HG03108 (cell line): ENCODE data around the gene TMEM174.

ENCODE experiments used
- ATAC-seq: cut with Tn5 transposase; IDR thresholded peaks from one replicate; pipeline ENCODE4 v1.9.1; 2021; ENCODE audit warnings: moderate library complexity; ENCODE audit not compliant: unreplicated experiment

TMEM174 gene

GRCh38 chr5:73172951-73173350, at the start of gene TMEM174:
Gene TMEM174, plus strand, starts transcription at chr5:73173193. Its CDS starts 51 bp downstream, at chr5:73173244.
- no peak for ATAC-seq

GRCh38 chr5:73125289-73125688, 47.7 kb upstream of the TMEM174 start:
- ATAC-seq, result no peak

GRCh38 chr5:73126381-73126780, 46.6 kb upstream of the TMEM174 start:
- no peak for ATAC-seq

- no peak for ATAC-seq
Measured at GRCh38 chr5:73126957-73127356, 46.0 kb upstream of the TMEM174 start.

GRCh38 chr5:73129143-73129542, 43.9 kb upstream of the TMEM174 start:
- ATAC-seq, result no peak

- no peak for ATAC-seq
Measured at GRCh38 chr5:73130811-73131210, 42.2 kb upstream of the TMEM174 start.

GRCh38 chr5:73131711-73132425, 41.1 kb upstream of the TMEM174 start:
- no peak for ATAC-seq

- ATAC-seq, result no peak
Measured at GRCh38 chr5:73132759-73133158, 40.2 kb upstream of the TMEM174 start.

GRCh38 chr5:73135021-73135420, 38.0 kb upstream of the TMEM174 start:
- no peak for ATAC-seq

GRCh38 chr5:73135429-73136054, 37.5 kb upstream of the TMEM174 start:
- ATAC-seq, result no peak

- ATAC-seq, result no peak
Measured at GRCh38 chr5:73136055-73136562, 36.9 kb upstream of the TMEM174 start.

- ATAC-seq, result no peak
Measured at GRCh38 chr5:73137563-73138530, 35.1 kb upstream of the TMEM174 start.

- no peak for ATAC-seq
Measured at GRCh38 chr5:73139485-73139884, 33.5 kb upstream of the TMEM174 start.

- no peak for ATAC-seq
Measured at GRCh38 chr5:73140801-73141200, 32.2 kb upstream of the TMEM174 start.

GRCh38 chr5:73142035-73142434, 31.0 kb upstream of the TMEM174 start:
- ATAC-seq, result no peak

GRCh38 chr5:73143716-73144115, 29.3 kb upstream of the TMEM174 start:
- ATAC-seq, result no peak

- ATAC-seq, result no peak
Measured at GRCh38 chr5:73149540-73149939, 23.5 kb upstream of the TMEM174 start.

GRCh38 chr5:73150876-73151275, 22.1 kb upstream of the TMEM174 start:
- ATAC-seq, result no peak

- no peak for ATAC-seq
Measured at GRCh38 chr5:73151766-73152410, 21.1 kb upstream of the TMEM174 start.

GRCh38 chr5:73152411-73153388, 20.3 kb upstream of the TMEM174 start:
- ATAC-seq, result no peak
